ELF-1 (cell line): ENCODE data around the gene TMEM120A.

Experiments used
- DNase-seq: peaks from one replicate; pipeline ENCODE4 v3.0.0-alpha.2; 2016; ENCODE audit warnings: low read depth, low spot score

The TMEM120A gene

GRCh38 chr7:75981203-75981452 is 13.3 kb downstream of the TMEM120A start:
- no peak for DNase-seq

GRCh38 chr7:75980430-75981202 is 13.8 kb downstream of the TMEM120A start:
- no peak for DNase-seq

DNA sequence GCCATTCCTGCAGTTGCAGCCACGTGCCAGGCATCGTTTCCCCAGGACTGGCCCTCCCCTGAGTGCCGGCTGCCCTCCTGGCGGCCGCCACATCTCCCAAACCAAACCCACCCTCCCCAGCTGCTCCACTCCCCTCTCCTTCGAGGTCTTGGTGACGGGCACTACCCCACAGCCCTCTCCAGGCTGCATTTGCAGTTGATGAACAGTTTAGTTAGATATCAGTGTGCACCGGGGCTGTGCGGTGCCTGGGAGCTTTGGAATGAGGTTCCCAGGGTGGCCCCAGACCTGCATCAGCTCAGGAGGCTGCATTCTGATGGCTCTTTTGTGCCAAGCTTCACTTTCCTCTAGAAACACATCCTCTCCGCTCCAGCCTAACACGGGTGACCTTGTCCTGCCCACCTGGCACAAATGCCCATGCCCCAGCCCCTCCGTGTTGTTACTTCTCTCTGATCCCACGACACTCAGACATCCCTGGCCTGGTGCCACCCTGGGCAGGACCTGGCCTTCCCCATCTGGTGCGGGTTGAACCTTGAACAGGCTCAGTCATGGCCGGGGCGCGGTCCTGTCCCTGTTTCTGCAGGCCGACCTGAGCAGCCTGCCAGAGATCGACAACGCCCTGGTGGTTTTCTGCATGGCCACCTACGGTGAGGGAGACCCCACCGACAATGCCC is 14.5 kb downstream of the TMEM120A start:
- no peak for DNase-seq

DNA sequence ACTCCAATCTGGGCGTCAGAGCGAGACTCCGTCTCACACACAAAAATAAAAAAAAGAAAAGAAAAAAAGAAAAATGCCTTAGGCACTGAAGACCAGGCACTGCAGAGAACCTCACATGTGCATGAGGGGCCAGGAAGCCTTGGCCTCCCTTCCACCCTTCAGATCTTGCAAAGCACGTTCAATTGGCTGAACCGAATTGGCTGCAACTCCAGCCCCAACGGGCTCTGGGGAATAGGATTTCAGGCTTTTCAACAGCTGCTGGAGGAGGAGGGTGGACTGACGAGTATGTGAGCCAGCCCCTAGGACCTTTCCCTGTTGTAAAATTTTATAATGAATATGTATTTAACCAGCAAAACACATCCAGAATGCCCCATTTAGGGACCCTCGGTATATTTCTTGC is 16.7 kb downstream of the TMEM120A start:
- no peak for DNase-seq

GRCh38 chr7:75971961-75972763 is 22.2 kb downstream of the TMEM120A start:
- peak; percentile 46 for DNase-seq

DNA sequence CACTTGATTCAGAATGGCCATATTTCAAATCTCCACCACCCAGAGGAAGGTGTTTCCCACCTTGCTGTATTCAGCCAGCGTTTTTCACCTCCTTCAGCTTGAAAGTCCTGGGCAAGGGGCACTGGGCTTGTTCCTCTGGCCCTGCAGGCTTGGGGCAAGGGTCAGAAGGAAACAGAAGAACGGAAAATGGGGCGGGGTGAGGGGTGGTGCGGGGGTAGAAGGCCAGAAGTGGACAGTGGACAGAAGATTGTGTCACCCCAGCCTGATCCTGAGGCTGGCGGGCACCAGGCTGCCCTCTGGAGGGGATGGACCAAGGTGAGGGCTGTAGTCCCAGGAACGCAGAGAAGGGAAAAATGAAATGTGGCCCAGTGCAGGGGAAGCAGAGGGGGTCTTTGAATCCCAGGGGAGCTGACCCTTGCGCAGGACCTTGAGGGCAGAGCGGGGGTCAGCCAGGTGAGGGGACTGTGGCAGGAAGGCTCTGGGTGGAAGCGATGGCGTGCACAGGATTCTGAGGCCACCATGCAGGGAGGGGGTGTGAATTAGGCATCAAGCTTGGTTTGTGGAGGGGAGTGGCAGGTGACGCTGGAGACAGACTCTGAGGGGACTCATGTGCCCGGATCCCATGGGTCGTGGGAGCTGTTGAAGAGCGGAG is 23.0 kb downstream of the TMEM120A start:
- DNase-seq, result no peak

DNA sequence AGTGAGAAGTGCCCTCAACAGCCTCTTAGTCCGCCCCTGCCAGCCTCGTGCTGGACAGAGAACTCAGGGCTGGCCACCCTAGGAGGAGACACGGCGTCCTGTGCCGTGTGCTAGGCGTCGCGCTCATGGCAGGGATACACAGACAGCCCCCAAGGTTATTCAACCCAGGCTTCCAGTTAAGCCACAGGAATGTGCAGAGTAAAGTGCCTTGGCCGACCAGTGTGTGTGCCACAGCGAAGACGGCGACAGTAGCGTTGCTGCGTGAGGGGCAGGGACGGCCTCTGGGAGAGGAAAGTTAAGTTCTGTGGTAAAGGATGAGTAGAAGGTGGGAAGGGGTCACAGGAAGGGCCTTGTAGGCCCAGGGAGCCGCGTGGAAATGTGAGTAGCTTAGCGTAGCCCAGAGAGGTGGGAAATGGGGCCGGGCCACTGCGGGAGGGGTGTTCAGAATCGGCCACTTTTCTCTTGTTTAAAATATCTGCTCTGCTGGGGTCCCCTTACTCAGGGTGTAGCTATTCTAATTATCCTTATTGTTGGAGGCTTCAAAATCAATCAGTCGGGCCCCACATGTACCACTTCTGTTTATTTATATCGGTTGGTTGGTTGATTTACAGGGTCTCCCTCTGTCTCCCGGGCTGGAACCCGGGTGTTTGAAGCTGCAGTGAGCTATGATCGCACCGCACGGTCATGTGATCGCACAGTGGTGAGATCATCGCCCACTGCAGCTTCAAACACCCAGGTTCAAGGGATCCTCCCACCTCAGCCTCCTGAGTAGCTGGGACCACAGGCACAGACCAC is 24.5 kb downstream of the TMEM120A start:
- no peak for DNase-seq

GRCh38 chr7:75969182-75969581 is 25.2 kb downstream of the TMEM120A start:
- DNase-seq, result no peak

GRCh38 chr7:75968561-75969001 is 25.8 kb downstream of the TMEM120A start:
- DNase-seq, result no peak

- no peak for DNase-seq
Measured at GRCh38 chr7:75968012-75968411, 26.4 kb downstream of the TMEM120A start.

DNA sequence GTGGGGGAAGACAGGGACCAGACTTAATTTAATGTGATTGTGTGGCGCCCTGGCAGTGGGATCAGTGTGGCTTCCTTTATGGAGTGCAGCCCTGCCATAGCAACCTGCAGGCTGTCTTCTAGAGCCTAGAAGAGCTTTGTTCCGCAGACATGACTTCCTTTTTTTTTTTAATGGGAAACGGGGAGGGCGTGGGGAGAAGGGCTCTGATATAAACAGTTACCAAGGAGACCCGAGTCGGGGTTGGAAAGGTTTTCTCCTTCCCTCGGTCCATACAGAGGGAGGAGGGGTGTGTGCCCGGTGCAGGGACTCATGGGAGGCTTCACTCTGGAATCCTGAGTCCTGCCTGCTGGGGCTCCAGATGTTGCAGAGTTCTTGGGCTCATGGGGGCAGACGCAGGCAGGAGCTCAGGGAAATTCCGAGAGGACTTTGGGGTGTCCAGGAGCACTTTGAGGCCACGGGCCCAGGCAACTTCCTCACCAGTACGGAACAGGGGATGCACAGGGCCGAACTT is 26.9 kb downstream of the TMEM120A start:
- DNase-seq, result no peak

DNA sequence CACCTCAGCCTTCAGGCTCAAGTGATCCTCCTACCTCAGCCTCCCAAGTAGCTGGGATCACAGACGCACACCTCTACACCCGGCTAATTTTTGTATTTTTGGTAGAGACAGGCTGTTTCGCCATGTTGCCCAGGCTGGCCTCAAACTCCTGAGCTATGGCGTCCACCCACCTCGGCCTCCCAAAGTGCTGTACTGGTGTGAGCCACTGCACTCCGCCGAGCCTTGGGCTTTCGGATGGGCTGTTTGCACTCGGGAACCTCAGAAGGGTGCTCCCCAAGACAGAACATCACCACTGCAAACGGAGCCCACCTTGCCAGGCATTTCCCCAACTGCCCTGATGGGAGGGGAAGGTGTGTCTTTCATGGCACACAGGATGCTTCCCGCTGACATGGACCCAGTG is 27.3 kb downstream of the TMEM120A start:
- no peak for DNase-seq

GRCh38 chr7:75966190-75966961 is 28.0 kb downstream of the TMEM120A start:
- no peak for DNase-seq

DNA sequence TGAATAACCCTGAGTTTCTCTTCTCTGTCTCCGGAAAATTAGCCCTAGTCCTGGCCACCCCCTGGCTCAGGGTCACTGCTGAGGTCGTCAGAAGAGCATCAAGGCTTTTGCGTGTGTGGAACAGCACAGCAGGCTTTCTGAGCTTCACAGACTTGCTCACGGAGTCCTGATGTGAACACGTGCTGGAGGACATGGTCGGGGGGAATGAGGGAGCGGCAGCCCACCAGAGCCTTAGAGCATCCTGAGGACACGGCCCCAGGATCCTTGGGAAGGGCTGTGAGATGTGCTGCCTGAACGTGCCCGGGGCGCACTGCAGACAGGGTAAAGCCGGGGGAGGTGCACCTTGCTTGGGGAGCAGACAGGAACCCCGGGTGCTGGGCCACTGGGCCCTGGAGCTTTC is 28.8 kb downstream of the TMEM120A start:
- DNase-seq, result no peak

DNA sequence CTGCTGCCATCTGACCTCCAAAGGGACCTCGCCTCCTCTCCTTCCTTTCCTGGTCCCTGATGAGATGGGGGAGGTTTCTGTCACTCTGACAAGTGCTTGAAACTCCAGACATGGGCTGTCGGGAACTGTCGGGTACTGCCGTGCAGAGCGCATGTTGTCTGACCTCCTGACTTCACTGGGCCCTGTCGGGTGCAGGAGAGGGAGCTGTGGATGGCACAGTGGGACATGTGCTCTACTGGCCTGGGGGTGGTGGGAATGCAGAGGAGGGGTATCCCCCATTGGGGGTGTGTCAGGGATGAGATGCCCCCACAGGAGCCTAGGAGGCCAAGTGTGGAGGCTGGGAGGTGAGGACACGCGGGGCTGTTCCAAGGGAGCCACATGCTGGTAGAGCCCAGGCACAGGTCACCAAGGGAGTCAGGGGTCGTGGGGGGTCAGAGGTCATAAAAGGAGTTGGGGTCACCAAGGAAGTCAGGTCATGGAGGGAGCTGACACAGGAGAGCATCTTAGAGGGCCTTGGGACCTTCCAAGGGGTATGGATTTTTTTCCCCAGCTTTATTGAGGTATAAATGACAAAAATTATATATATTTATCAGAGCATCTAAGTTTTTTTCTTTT is 30.9 kb downstream of the TMEM120A start:
- no peak for DNase-seq

GRCh38 chr7:75962607-75963380 is 31.6 kb downstream of the TMEM120A start:
- DNase-seq, result no peak

DNA sequence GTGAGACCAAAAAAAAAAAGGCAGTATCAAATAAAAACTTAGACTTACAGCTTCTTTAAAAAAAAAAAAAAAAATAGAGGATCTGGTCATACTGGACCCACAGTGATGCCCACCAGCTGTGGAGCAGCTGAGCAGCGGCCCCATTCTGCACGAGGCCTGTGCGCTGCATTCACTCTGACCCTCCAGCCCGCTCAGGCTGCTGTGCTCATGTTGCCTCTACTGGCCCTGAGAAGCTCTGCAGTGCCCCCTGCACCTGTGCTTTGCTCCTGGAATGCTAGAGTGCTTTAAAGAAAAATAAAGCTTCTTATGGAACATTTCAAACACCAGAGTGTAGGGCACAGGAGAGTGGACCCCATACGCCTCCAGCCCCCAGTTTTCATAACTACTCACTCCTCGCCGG is 33.2 kb downstream of the TMEM120A start:
- peak; percentile 26 for DNase-seq

DNA sequence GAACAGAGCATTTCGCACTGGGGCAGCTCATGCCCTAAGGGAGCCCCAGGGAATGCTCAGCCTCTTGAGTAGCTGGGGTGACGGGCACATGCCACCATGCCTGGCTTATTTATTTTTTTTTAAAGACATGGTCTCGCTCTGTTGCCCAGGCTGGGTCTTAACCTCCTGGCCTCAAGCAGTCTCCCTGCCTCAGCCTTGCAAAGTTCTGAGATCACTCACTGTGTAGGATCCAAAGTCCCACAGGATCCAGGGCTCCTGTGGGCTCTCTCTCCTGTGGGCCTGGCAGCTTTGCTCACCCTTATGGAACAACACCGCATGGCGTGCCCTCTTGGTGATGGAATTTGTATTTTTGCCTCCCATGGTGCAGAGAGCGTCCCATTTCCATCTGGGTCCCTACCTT is 34.0 kb downstream of the TMEM120A start:
- no peak for DNase-seq
